DND-41 (cell line): ENCODE measurements around the gene AP2A2.

ENCODE experiments used
- EZH2 ChIP-seq: IDR thresholded peaks from 3 replicates; pipeline ENCODE4 v1.6.1; 2012; ENCODE audit warnings: borderline replicate concordance, low read depth, mild to moderate bottlenecking, moderate library complexity, low read length, inconsistent platforms; ENCODE audit not compliant: severe bottlenecking
- TF ChIP-seq, protein P1 (sequence below): IDR thresholded peaks from 2 replicates; pipeline ENCODE4 v1.5.1; 2012; ENCODE audit warnings: borderline replicate concordance, low read length, moderate library complexity, mild to moderate bottlenecking; ENCODE audit not compliant: poor library complexity, severe bottlenecking; ENCODE audit errors: extremely low read depth

DNA sequence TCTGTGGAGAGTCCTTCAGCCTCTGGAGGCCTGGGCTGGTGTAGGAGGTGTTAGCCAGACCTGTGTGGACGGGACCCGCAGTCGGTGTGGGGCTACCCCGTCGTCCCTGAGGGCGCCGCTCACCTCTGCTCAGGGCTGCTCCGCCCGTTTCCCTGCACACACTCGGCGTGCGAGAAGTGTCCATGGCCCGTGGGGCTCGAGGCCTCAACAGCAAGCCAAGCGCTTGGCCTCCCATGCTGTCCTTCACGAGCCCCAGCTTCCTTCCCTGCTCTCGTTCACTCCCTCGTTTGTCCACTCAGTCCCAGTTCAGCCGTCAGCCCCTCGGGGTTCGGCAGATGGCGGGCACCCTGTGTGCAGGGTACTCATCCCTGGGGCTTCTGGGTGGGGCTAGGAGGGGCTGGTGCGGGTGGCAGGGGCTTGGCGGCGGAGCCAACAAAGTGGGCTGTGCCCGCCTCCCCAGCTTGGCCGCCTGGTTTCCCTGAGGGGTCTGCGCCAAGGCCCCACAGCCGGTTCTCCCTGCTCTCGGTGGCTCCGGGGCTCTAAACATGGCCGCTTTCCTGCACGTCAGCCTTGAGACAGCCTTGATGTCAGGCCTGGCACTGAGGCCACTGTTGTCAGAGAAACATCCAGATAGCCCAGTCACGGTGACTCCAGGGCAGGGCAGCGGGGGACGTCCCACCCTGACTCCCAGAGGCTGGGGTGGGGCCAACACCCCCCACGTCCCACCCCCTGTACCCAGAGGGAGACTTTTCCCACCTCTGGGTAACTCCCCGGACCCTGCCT lies 107.5 kb downstream of the AP2A2 start:
- TF ChIP-seq, protein P1, sequence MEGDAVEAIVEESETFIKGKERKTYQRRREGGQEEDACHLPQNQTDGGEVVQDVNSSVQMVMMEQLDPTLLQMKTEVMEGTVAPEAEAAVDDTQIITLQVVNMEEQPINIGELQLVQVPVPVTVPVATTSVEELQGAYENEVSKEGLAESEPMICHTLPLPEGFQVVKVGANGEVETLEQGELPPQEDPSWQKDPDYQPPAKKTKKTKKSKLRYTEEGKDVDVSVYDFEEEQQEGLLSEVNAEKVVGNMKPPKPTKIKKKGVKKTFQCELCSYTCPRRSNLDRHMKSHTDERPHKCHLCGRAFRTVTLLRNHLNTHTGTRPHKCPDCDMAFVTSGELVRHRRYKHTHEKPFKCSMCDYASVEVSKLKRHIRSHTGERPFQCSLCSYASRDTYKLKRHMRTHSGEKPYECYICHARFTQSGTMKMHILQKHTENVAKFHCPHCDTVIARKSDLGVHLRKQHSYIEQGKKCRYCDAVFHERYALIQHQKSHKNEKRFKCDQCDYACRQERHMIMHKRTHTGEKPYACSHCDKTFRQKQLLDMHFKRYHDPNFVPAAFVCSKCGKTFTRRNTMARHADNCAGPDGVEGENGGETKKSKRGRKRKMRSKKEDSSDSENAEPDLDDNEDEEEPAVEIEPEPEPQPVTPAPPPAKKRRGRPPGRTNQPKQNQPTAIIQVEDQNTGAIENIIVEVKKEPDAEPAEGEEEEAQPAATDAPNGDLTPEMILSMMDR = no peak
- TF ChIP-seq EZH2 = no peak
